AG04449 (cell line): Measurements from ENCODE around the gene FABP6.
"Not testable (repeated sequence)": the region's sequence is repeated elsewhere in the genome, so short reads cannot be mapped to it uniquely, and the experiment has no call there.

Experiments used
- CTCF ChIA-PET: fragments of 350-600 bp; formaldehyde crosslinking; extraction: SDS; loops from one replicate; lab custom pipeline; 2021; ENCODE audit warnings: antibody characterized with exemption; lab: Yijun Ruan, JAX
- POLR2A ChIA-PET: fragments of 400-600, 350-600 bp; formaldehyde crosslinking; extraction: SDS; loops from one replicate; lab custom pipeline; 2020; ENCODE audit warnings: antibody characterized with exemption, inconsistent platforms; lab: Yijun Ruan, JAX
- DNase-seq: peaks from one replicate; pipeline ENCODE4 v3.0.0-alpha.2; 2010; ENCODE audit warnings: low read depth, low spot score
- H3K4me3 ChIP-seq: 2 replicates; pipeline ENCODE4 v1.5.1; 2011; ENCODE audit warnings: low read depth, mild to moderate bottlenecking, control low read depth, low read length
- CTCF ChIP-seq: IDR thresholded peaks from one replicate; pipeline ENCODE4 v1.5.1; 2011; ENCODE audit warnings: mild to moderate bottlenecking, moderate library complexity, low read length, control low read depth, inconsistent platforms; ENCODE audit not compliant: insufficient read depth; ENCODE audit errors: missing control alignments

Gene FABP6

GRCh38 chr5:160186480-160186879, 42.8 kb upstream of the FABP6 start:
- CTCF ChIA-PET, result interaction anchor here (4.3 kb wide), 1 partner anchor 12 kb away, joined by 52 read pairs; no protein-coding TSS in a partner anchor
- POLR2A ChIA-PET, result interaction anchor here (1.1 kb wide), 1 partner anchor 21 kb away, joined by 3 read pairs; no protein-coding TSS in a partner anchor
- H3K4me3 ChIP-seq, result no peak overlapping the region
- DNase-seq, result no peak
- no peak for TF ChIP-seq CTCF

GRCh38 chr5:160187091-160187490, 42.2 kb upstream of the FABP6 start:
- no peak for DNase-seq
- ChIA-PET POLR2A (interaction anchor here (1.1 kb wide), 1 partner anchor 21 kb away, joined by 3 read pairs; no protein-coding TSS in a partner anchor), CTCF (interaction anchor here (0.6 to 4.3 kb wide), 2 partner anchors 12 kb away, joined by 3 to 52 read pairs; no protein-coding TSS in a partner anchor)
- no peak for TF ChIP-seq CTCF
- H3K4me3 ChIP-seq, result no peak overlapping the region

GRCh38 chr5:160188141-160189015, 40.9 kb upstream of the FABP6 start:
- POLR2A ChIA-PET, result no interaction called here

GRCh38 chr5:160192424-160192823, 36.9 kb upstream of the FABP6 start:
- H3K4me3 ChIP-seq, result no peak overlapping the region
- TF ChIP-seq CTCF, result no peak
- DNase-seq, result no peak
- CTCF ChIA-PET, result interaction anchor here (1.3 kb wide), 1 partner anchor 171 kb away, joined by 3 read pairs; no protein-coding TSS in a partner anchor
- POLR2A ChIA-PET, result no interaction called here

More at GRCh38 chr5:160188141-160189015, 40.9 kb upstream of the FABP6 start:
- H3K4me3 ChIP-seq, result peak overlapping the region; percentile 44
- no peak for DNase-seq
- TF ChIP-seq CTCF, result peak; percentile 1
- CTCF ChIA-PET, result interaction anchor here (4.3 kb wide), 1 partner anchor 10 kb away, joined by 52 read pairs; no protein-coding TSS in a partner anchor

- POLR2A ChIA-PET, DNase-seq: not testable (repeated sequence)
- CTCF ChIA-PET, result interaction anchor here (1.3 kb wide), 1 partner anchor 171 kb away, joined by 3 read pairs; no protein-coding TSS in a partner anchor
Observed at GRCh38 chr5:160193076-160193475, 36.2 kb upstream of the FABP6 start.

GRCh38 chr5:160193790-160194189, 35.5 kb upstream of the FABP6 start:
- DNase-seq, H3K4me3 ChIP-seq, POLR2A ChIA-PET, CTCF ChIA-PET: not testable (repeated sequence)

More at GRCh38 chr5:160193076-160193475, 36.2 kb upstream of the FABP6 start:
- H3K4me3 ChIP-seq, result not testable (repeated sequence)
